GM20000 (cell line): ENCODE measurements around the gene HDAC4.
A peak's percentile ranks its signal among the peaks of the same experiment; 100 is the strongest.

ENCODE experiments used
- DNase-seq: peaks from one replicate; pipeline ENCODE4 v3.0.0; 2012; ENCODE audit warnings: low spot score
- TF ChIP-seq, protein P1 (sequence below): IDR thresholded peaks from 2 replicates; pipeline ENCODE4 v1.5.1; 2012; ENCODE audit warnings: mild to moderate bottlenecking, control low read depth; ENCODE audit errors: extremely low read depth, missing control alignments

Gene HDAC4

GRCh38 chr2:239253701-239254436, 147.0 kb downstream of the HDAC4 start:
- TF ChIP-seq, protein P1, sequence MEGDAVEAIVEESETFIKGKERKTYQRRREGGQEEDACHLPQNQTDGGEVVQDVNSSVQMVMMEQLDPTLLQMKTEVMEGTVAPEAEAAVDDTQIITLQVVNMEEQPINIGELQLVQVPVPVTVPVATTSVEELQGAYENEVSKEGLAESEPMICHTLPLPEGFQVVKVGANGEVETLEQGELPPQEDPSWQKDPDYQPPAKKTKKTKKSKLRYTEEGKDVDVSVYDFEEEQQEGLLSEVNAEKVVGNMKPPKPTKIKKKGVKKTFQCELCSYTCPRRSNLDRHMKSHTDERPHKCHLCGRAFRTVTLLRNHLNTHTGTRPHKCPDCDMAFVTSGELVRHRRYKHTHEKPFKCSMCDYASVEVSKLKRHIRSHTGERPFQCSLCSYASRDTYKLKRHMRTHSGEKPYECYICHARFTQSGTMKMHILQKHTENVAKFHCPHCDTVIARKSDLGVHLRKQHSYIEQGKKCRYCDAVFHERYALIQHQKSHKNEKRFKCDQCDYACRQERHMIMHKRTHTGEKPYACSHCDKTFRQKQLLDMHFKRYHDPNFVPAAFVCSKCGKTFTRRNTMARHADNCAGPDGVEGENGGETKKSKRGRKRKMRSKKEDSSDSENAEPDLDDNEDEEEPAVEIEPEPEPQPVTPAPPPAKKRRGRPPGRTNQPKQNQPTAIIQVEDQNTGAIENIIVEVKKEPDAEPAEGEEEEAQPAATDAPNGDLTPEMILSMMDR: no peak
- no peak for DNase-seq

- DNase-seq: peak; percentile 79
- TF ChIP-seq, protein P1: no peak
Observed at GRCh38 chr2:239253264-239253663, 147.6 kb downstream of the HDAC4 start.

DNA sequence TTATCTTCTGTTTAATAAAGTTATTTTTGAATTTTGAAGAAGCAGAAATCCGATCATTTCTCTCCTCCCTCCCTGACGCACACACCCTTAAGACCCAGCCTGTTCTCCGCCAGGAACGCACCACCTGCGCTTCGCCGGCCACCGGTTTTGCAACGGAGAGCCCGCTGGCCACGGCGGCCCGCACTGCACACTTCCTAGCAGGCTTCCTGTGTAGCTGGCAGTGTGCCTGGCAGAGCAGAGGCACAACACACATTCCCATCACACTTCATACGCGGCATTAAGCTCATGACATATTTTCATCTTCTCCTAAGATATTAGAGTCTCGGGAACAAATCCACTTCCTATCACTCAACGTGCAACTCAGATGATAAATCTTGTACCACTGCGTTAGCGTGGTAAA, 148.0 kb downstream of the HDAC4 start:
- DNase-seq: no peak
- TF ChIP-seq, protein P1: no peak

- TF ChIP-seq, protein P1: no peak
- DNase-seq: no peak
Observed at GRCh38 chr2:239252393-239252792, 148.4 kb downstream of the HDAC4 start.

- TF ChIP-seq, protein P1: no peak
- DNase-seq: no peak
Observed at GRCh38 chr2:239251971-239252370, 148.8 kb downstream of the HDAC4 start.

DNA sequence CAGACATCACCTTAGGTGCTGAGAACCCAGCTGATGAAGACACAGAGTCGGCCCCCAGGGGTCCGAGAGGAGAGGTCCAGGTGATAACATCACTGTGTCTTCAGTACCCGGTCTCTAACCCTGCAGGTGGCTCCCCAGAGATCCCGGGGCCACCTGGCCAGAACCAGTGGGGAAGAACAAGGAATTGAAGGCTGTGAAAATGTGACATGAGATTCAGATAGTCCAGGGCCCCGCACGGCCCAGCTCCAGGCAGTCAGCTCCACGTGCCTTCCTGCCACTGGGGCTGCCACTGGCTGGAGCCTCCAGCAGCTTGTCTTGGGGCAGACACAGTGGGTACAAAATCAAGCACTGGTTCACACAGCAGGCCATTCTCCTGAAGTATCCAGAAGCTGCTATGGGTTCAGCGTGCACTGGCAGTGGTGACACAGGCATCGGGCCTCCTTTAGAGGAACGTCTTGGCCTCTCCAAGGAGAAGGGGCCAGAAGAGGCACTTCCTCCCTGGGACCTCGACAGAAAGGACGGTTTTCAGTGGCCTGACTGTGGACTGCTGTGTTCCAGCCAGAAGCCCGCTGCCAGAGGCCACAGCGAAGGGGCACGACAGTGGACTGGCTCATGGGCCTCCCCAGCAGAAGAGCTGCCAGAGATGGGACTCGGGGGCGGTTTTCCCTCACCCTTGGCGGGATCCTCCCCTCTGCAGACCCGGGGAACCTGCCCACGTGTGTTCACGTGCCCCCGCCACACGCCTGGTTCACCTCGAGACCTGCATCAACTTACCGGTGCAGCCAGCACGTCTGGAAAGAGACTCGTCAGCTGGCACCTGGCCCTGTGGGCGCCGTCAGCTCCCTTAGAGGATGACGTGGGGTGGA, 150.4 kb downstream of the HDAC4 start:
- no peak for DNase-seq
- TF ChIP-seq, protein P1: no peak

DNA sequence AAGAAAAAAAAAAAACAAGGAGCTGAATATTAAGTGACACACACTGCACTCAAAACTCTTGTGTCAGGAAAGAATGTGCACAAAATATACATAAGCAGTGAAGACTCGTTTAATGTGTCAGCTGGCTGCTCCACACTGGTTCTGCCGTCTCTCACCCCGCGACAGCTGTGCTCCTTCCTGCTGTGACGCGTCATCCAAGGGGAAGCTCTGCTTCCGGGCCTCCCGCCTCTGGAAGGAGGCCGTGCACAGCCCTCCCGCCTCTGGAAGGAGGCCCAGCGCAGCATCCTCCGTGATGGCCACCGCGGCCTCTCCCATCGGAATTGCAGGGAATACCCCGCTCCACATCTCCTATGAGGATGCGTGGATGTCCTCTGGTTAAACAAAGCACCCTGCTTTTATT, 151.0 kb downstream of the HDAC4 start:
- TF ChIP-seq, protein P1: no peak
- no peak for DNase-seq
